GM19099 (cell line): ENCODE results near the gene LRFN2.

Experiments used
- POLR2A ChIP-seq: IDR thresholded peaks from 3 replicates; pipeline ENCODE4 v1.6.1; 2011; ENCODE audit warnings: low read depth; ENCODE audit not compliant: insufficient read length; ENCODE audit errors: extremely low read depth

The LRFN2 gene

GRCh38 chr6:40520678-40521077 is 66.5 kb downstream of the LRFN2 start:
- no peak for TF ChIP-seq POLR2A

- TF ChIP-seq POLR2A, result no peak
Measured at GRCh38 chr6:40520084-40520483, 67.1 kb downstream of the LRFN2 start.

GRCh38 chr6:40517654-40518053 is 69.5 kb downstream of the LRFN2 start:
- no peak for TF ChIP-seq POLR2A

GRCh38 chr6:40516429-40516828 is 70.7 kb downstream of the LRFN2 start:
- no peak for TF ChIP-seq POLR2A

GRCh38 chr6:40512340-40512739 is 74.8 kb downstream of the LRFN2 start:
- no peak for TF ChIP-seq POLR2A

- TF ChIP-seq POLR2A, result no peak
Measured at GRCh38 chr6:40511884-40512283, 75.3 kb downstream of the LRFN2 start.

- TF ChIP-seq POLR2A, result no peak
Measured at GRCh38 chr6:40510442-40510841, 76.7 kb downstream of the LRFN2 start.

GRCh38 chr6:40509716-40510260 is 77.4 kb downstream of the LRFN2 start:
- TF ChIP-seq POLR2A, result no peak

GRCh38 chr6:40509086-40509485 is 78.1 kb downstream of the LRFN2 start:
- no peak for TF ChIP-seq POLR2A

GRCh38 chr6:40506954-40507353 is 80.2 kb downstream of the LRFN2 start:
- TF ChIP-seq POLR2A, result no peak

GRCh38 chr6:40505191-40505810 is 81.9 kb downstream of the LRFN2 start:
- TF ChIP-seq POLR2A, result no peak

- no peak for TF ChIP-seq POLR2A
Measured at GRCh38 chr6:40504274-40504673, 82.9 kb downstream of the LRFN2 start.

GRCh38 chr6:40500227-40500626 is 86.9 kb downstream of the LRFN2 start:
- TF ChIP-seq POLR2A, result no peak

- TF ChIP-seq POLR2A, result no peak
Measured at GRCh38 chr6:40499215-40499614, 87.9 kb downstream of the LRFN2 start.

- no peak for TF ChIP-seq POLR2A
Measured at GRCh38 chr6:40498148-40498547, 89.0 kb downstream of the LRFN2 start.

- no peak for TF ChIP-seq POLR2A
Measured at GRCh38 chr6:40492187-40492586, 95.0 kb downstream of the LRFN2 start.

- TF ChIP-seq POLR2A, result no peak
Measured at GRCh38 chr6:40490508-40490907, 96.7 kb downstream of the LRFN2 start.
